Motor neuron (in vitro differentiated cells): ENCODE measurements around the gene CTTNBP2NL. TPM values are rescaled to one million over a fixed set of nuclear protein-coding genes. Genes with fewer than 3 reads are reported as not detected.
"Not testable (repeated sequence)": the region's sequence is repeated elsewhere in the genome, so short reads cannot be mapped to it uniquely, and the experiment has no call there.

Experiments used
- ATAC-seq, 8 experiments: fragments of 200-7000 bp; cut with Tn5 transposase; replicated peaks in 6 of 8; 2 replicates each; pipeline ENCODE4 v1.8.0; 2021; ENCODE audit warnings: mild to moderate bottlenecking in 8 of 8, moderate library complexity in 8 of 8
- H3K27ac ChIP-seq, 2 donors: fragments of 250-450 bp; sonication (Bioruptor Pico); 2 replicates each; pipeline ENCODE4 v1.9.0; 2021; ENCODE audit warnings: antibody characterized with exemption in 2 of 2, mild to moderate bottlenecking in 2 of 2, moderate library complexity in 1 of 2
- H3K4me1 ChIP-seq, 2 donors: fragments of 250-450 bp; sonication (Bioruptor Pico); replicated peaks in 1 of 2; 2 replicates each; pipeline ENCODE4 v1.6.1; 2021; ENCODE audit warnings: antibody characterized with exemption in 2 of 2, mild to moderate bottlenecking in 2 of 2, moderate library complexity in 1 of 2
- H3K4me3 ChIP-seq, 5 donors: fragments of 250-450 bp; sonication (Bioruptor Pico); 2 replicates each; pipeline ENCODE4 v1.9.0; 2021; ENCODE audit warnings: antibody characterized with exemption in 5 of 5, mild to moderate bottlenecking in 5 of 5, moderate library complexity in 4 of 5
- WGBS, 10 experiments: fragments of 450-650 bp; shearing (Covaris generic); methylation state at CpG; one replicate each; pipeline ENCODE4 v1.0.0; 2022; 5-methylcytosine and 5-hydroxymethylcytosine counted together
- in situ Hi-C, 9 experiments: fragments of 400-800 bp; cut with MboI; loops; one replicate each; pipeline ENCODE4 v1.15.0; 2021; ENCODE audit warnings: low sequenced_read_pairs in 9 of 9, low pct_unique_long_range_greater_than_20kb in 2 of 9; ENCODE audit not compliant: unreplicated experiment in 9 of 9
- total RNA-seq, 8 experiments: library from RNA; unstranded; fragments of 300-600 nt; gene quantifications; 2 replicates each; pipeline versions ENCODE4 v1.2.3 to v1.2.4, GENCODE V29; 2022

Gene CTTNBP2NL
- total RNA-seq, 8 experiments from 2014 or later, result 8.7 to 31.0 (median 25.2) TPM

DNA sequence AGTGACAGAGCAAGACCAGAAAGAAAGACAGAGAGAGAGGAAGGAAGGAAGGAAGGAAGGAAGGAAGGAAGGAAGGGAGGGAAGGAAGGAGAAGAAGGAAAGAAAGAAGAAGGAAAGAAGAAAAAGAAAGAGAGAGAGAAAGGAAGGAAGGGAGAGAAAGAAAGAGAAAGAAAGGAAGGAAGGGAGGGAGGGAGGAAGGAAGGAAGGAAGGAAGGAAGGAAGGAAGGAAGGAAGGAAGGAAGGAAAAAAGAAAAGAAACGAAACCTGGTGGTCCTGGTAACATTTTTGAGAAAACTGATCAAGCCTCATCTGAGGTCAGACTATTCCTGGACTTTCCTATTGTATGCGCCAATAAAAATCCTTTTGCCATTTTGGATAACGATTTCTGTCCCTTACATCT, 8.2 kb upstream of the CTTNBP2NL start:
- peaks cover 0 to 4% of the 10 kb centered on the region in 2 donors for H3K4me1 ChIP-seq
- H3K4me3 ChIP-seq, result no peak overlapping the region
- ATAC-seq, result no peak
- H3K27ac ChIP-seq, result no peak overlapping the region
- in situ Hi-C loops, result loop anchor here in 3 of 9 experiments (25.0 kb wide), 2 partner anchors 224 to 324 kb away; partner anchors contain the start of genes PPM1J (in 2 of the 3), RHOC (in 2 of the 3), CAPZA1 (in 1 of the 3) and ST7L (in 1 of the 3)
- 37 to 100% (median 70%) methylated on average over 2 to 3 of the region's 3 CpGs; no CpG with 5 or more reads in 3 of the 10 experiments for WGBS, 10 experiments

DNA sequence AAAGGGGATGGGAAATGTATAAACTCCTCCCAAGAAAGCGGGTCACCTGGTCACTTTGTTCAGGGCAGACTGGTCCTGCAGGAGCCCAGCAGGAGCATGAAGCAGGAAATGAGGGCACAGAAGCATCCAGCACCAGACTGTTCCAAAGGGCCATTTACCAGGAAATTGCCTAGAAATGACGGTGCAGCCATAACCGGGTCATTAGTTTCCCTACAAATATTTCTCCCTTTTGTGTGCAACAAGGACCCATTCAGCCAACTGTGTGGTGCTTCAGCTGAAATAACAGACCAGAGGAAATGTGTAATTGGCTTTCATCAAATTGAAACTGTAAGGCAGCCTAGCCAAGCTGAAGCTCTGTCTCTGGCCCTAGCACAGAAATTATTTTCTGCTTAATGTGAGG, 7.6 kb upstream of the CTTNBP2NL start:
- ATAC-seq, result no peak
- H3K4me3 ChIP-seq, result no peak overlapping the region
- H3K27ac ChIP-seq, result no peak overlapping the region
- in situ Hi-C loops, result loop anchor here in 3 of 9 experiments (25.0 kb wide), 2 partner anchors 224 to 324 kb away; partner anchors contain the start of genes PPM1J (in 2 of the 3), RHOC (in 2 of the 3), CAPZA1 (in 1 of the 3) and ST7L (in 1 of the 3)
- WGBS, 10 experiments, result 5 to 100% (median 39%) methylated on average over 1 to 3 of the region's 3 CpGs
- peaks cover 0 to 4% of the 10 kb centered on the region in 2 donors for H3K4me1 ChIP-seq

- 0 to 100% (median 86%) methylated on average over 1 to 6 of the region's 6 CpGs; no CpG with 5 or more reads in 4 of the 10 experiments for WGBS, 10 experiments
- Histone ChIP-seq H3K4me1 (peaks cover 0 to 4% of the 10 kb centered on the region in 2 donors), H3K27ac (no peak overlapping the region), H3K4me3 (no peak overlapping the region)
- in situ Hi-C loops, result loop anchor here in 5 of 9 experiments (10.0 to 25.0 kb wide), 5 partner anchors 75 to 323 kb away; partner anchors contain the start of genes RHOC (in 3 of the 5), CAPZA1 (in 2 of the 5), PPM1J (in 2 of the 5) and ST7L (in 2 of the 5)
- no peak for ATAC-seq
Observed at GRCh38 chr1:112389689-112390088, 6.3 kb upstream of the CTTNBP2NL start.

DNA sequence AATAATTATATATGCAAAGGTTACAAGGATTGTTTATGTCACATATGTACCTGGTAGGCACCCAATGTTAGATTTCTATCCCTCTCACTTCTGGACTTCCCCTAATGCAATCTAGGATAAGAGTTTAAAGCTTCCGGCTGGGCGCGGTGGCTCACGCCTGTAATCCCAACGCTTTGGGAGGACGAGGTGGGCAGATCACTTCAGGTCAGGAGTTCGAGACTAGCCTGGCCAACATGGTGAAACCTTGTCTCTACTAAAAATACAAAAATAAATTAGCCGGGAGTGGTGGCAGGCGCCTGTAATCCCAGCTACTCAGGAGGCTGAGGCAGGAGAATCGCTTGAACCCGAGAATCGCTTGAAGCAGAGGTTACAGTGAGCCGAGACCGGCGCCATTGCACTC, 5.7 kb upstream of the CTTNBP2NL start:
- in situ Hi-C loops, result loop anchor here in 5 of 9 experiments (10.0 to 25.0 kb wide), 5 partner anchors 74 to 322 kb away; partner anchors contain the start of genes RHOC (in 3 of the 5), CAPZA1 (in 2 of the 5), PPM1J (in 2 of the 5) and ST7L (in 2 of the 5)
- not testable (repeated sequence) for H3K4me1 ChIP-seq, H3K4me3 ChIP-seq, H3K27ac ChIP-seq
- 20 to 100% (median 81%) methylated on average over 1 to 15 of the region's 15 CpGs; no CpG with 5 or more reads in 2 of the 10 experiments for WGBS, 10 experiments
- ATAC-seq, result peak in 1 of 8 experiments; percentile 1

DNA sequence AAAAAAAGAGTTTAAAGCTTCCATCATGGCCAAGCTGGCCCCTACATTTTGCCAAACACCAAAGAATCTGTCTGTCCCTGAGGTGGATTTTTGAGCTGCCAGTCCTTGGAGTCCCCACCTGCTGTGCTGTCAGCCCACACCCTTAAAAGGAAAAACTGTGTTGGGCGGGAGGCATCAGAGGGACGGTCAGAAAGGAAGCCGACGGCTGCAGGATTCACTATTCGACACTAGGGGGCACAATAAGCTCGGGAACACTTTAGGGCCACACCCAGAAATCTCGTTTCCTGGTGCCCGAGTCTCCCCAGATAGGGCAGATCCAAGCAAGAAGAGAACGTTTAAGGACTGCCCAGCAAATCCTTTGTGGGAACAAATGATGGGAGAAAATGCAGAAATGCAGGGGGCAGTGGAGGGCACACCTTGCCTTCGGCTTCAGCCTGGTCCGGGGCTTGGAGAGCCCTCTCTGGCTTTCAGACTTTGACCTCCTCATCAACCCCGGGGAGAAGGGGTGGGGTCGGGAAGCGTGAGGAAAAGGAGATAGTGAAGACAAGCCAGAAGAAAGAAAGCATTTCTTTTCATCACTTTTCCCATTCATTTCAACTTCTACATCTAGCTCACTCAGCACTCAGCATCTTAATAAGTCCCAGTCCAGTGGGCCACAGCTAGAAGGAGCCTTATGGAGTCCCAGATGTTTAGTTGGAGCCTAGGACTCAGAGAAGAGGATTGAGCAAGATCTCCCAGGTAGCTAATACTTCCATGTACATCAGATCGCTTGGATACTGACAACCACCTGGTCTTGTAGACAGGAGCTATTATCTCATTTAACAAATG, 5.0 kb upstream of the CTTNBP2NL start:
- H3K4me3 ChIP-seq, result peak overlapping the region; percentile 20 to 36 (median 27)
- in situ Hi-C loops, result loop anchor here in 5 of 9 experiments (10.0 to 25.0 kb wide), 5 partner anchors 74 to 321 kb away; partner anchors contain the start of genes RHOC (in 3 of the 5), CAPZA1 (in 2 of the 5), PPM1J (in 2 of the 5) and ST7L (in 2 of the 5)
- H3K4me1 ChIP-seq, result peaks cover 4 to 5% of the 10 kb centered on the region in 2 donors
- H3K27ac ChIP-seq, result no peak overlapping the region
- WGBS, 10 experiments, result 2 to 100% (median 13%) methylated on average over 1 to 13 of the region's 15 CpGs
- peak; percentile 11 to 87 (median 78) for ATAC-seq

DNA sequence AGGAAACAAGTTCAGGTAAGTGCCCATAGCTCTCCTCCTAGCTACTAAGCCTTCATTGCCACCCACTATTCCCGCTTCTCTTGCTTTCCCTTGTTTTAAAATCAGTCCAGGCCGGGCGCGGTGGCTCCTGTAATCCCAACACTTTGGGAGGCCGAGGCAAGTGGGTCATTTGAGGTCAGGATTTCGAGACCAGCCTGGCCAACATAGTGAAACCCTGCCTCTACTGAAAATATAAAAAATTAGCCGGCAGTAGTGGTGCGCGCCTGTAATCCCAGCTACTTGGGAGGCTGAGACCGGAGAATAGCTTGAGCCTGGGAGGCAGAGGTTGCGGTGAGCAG, 4.4 kb upstream of the CTTNBP2NL start:
- Histone ChIP-seq H3K4me3 (no peak overlapping the region), H3K4me1 (peaks cover 4 to 5% of the 10 kb centered on the region in 2 donors), H3K27ac (no peak overlapping the region)
- no peak for ATAC-seq
- 71 to 100% (median 96%) methylated on average over 2 to 10 of the region's 11 CpGs; no CpG with 5 or more reads in 2 of the 10 experiments for WGBS, 10 experiments
- in situ Hi-C loops, result loop anchor here in 5 of 9 experiments (10.0 to 25.0 kb wide), 5 partner anchors 73 to 321 kb away; partner anchors contain the start of genes RHOC (in 3 of the 5), CAPZA1 (in 2 of the 5), PPM1J (in 2 of the 5) and ST7L (in 2 of the 5)

DNA sequence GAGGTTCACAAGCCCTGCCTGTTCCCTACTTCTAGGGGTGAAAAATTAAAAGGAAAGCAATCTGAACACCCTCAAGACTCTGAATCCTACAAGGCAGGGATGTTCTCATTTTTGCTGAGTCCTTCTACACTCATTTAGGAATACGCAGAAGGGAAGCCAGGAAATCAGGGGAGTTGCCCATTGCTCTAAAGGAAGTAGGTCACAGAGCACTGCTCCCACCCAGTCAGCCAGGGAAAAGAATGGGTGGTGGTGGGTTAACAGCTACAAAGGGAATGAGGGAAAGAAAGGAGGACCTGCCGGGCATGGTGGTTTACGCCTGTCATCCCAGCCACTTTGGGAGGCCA, 2.4 kb upstream of the CTTNBP2NL start:
- ATAC-seq, result peak in 2 of 8 experiments; percentile 21 to 37
- in situ Hi-C loops, result loop anchor here in 5 of 9 experiments (10.0 to 25.0 kb wide), 5 partner anchors 71 to 319 kb away; partner anchors contain the start of genes RHOC (in 3 of the 5), CAPZA1 (in 2 of the 5), PPM1J (in 2 of the 5) and ST7L (in 2 of the 5)
- 0 to 100% (median 90%) methylated on average over 1 to 3 of the region's 3 CpGs; no CpG with 5 or more reads in 5 of the 10 experiments for WGBS, 10 experiments

DNA sequence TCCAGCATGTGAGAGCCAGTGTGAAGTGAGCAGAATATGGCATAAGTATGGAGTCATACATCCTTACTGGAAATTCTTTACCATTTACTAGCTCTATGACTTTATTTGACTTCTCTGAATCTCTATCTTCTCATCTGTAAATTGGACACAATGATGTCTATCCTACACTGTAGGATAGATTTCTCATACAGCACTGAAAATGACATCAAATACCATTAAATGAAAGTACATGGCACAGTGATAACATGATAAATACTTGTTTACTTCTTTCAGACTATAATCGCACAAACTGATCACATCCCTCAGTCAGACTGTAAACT, 1.3 kb upstream of the CTTNBP2NL start:
- in situ Hi-C loops, result loop anchor here in 5 of 9 experiments (10.0 to 25.0 kb wide), 5 partner anchors 70 to 318 kb away; partner anchors contain the start of genes RHOC (in 3 of the 5), CAPZA1 (in 2 of the 5), PPM1J (in 2 of the 5) and ST7L (in 2 of the 5)
- 0 to 100% (median 80%) methylated on average over 1 of the region's 1 CpG; no CpG with 5 or more reads in 1 of the 10 experiments for WGBS, 10 experiments
- no peak overlapping the region for H3K4me3 ChIP-seq
- ATAC-seq, result no peak
- peaks cover 15 to 20% of the 10 kb centered on the region in 2 donors for H3K4me1 ChIP-seq
- H3K27ac ChIP-seq, result no peak overlapping the region

More for the DNA sequence above, 2.4 kb upstream of the CTTNBP2NL start:
- peaks cover 15 to 20% of the 10 kb centered on the region in 2 donors for H3K4me1 ChIP-seq
- no peak overlapping the region for H3K27ac ChIP-seq
- no peak overlapping the region for H3K4me3 ChIP-seq

DNA sequence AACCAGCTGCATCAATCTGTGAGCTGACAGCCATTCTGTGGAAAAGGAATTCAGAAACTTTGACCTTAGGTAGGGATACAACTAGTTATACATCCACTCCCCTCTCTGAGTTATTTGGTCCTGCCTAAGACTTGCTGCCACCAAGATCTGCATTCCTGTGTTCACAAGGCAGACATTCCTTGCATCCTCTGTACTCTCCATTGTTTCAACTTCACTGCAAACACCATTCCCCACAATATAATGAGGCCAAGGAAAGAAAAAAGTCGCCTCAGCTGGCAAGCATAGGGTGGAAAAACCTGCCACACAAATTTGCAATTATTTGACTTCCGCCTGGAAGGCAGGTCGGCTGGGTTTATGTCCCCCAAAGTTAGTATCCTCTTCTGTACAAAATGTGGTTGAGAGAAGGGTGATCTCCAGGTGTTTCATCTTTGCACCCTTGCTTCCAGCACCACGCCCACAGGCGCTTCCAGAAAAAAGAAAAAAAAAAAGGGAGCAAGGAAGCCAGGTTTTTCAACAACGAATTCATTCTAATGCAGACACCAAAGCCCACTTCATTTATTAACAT, 676 bp upstream of the CTTNBP2NL start:
- Histone ChIP-seq H3K4me3 (peak overlapping the region; percentile 67 to 89 (median 80)), H3K4me1 (peaks cover 15 to 20% of the 10 kb centered on the region in 2 donors), H3K27ac (peak overlapping the region; percentile 46 to 68)
- no peak for ATAC-seq
- in situ Hi-C loops, result loop anchor here in 5 of 9 experiments (10.0 to 25.0 kb wide), 5 partner anchors 69 to 317 kb away; partner anchors contain the start of genes RHOC (in 3 of the 5), CAPZA1 (in 2 of the 5), PPM1J (in 2 of the 5) and ST7L (in 2 of the 5)
- WGBS, 10 experiments, result 0 to 20% (median 0%) methylated on average over 1 to 6 of the region's 6 CpGs; no CpG with 5 or more reads in 2 of the 10 experiments

- Histone ChIP-seq H3K27ac (peak overlapping the region; percentile 74 to 76), H3K4me3 (peak overlapping the region; percentile 67 to 89 (median 80)), H3K4me1 (peaks cover 16 to 28% of the 10 kb centered on the region in 2 donors)
- ATAC-seq, result no peak
- in situ Hi-C loops, result loop anchor here in 5 of 9 experiments (10.0 to 25.0 kb wide), 5 partner anchors 68 to 315 kb away; partner anchors contain the start of genes RHOC (in 3 of the 5), CAPZA1 (in 2 of the 5), PPM1J (in 2 of the 5) and ST7L (in 2 of the 5)
- WGBS, 10 experiments, result 0 to 43% (median 8%) methylated on average over 1 to 9 of the region's 11 CpGs; no CpG with 5 or more reads in 1 of the 10 experiments
Observed at GRCh38 chr1:112396653-112397471, 848 bp downstream of the CTTNBP2NL start.

DNA sequence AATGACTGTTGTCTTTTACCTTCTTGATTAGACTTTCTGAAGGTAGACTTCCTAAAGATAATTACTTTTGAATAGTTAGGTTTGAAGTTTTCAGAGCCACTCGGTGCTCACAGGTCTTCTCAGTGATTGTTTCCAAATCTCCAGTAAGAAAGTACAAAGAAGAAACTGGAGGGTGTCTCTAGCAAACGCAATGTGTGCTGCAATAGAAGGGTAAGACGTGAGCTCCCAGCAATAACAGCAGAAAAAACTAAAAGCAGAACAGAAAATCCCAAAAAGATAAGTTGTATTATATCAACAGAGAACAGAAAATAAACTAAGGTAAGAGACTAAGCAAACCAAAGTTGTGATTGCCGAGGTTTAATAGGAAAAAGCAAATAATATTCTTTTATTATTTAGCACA, 1.8 kb downstream of the CTTNBP2NL start:
- WGBS, 10 experiments, result 45 to 100% (median 68%) methylated on average over 1 to 4 of the region's 4 CpGs; no CpG with 5 or more reads in 1 of the 10 experiments
- H3K4me3 ChIP-seq, result peak overlapping the region in 4 of 5 donors; percentile 67 to 89 (median 84)
- peaks cover 23 to 33% of the 10 kb centered on the region in 2 donors for H3K4me1 ChIP-seq
- in situ Hi-C loops, result loop anchor here in 5 of 9 experiments (10.0 to 25.0 kb wide), 5 partner anchors 67 to 314 kb away; partner anchors contain the start of genes RHOC (in 3 of the 5), CAPZA1 (in 2 of the 5), PPM1J (in 2 of the 5) and ST7L (in 2 of the 5)
- H3K27ac ChIP-seq, result no peak overlapping the region
- no peak for ATAC-seq
